Measurements from ENCODE around the gene ANKRA2. TPM values are rescaled to one million over a fixed set of nuclear protein-coding genes. Genes with fewer than 3 reads are reported as not detected.
A peak's percentile ranks its signal among the peaks of the same experiment; 100 is the strongest.

The ANKRA2 gene
- total and polyA plus RNA-seq, 9 of the 15 experiments (the other 6 are each of a cell fraction or from before 2014, with no cell fraction given), result 7.9 to 28.7 (median 12.8) TPM

GRCh38 chr5:73564675-73565074 is 764 bp downstream of the ANKRA2 start (continued):
- TF ChIP-seq, protein P1, sequence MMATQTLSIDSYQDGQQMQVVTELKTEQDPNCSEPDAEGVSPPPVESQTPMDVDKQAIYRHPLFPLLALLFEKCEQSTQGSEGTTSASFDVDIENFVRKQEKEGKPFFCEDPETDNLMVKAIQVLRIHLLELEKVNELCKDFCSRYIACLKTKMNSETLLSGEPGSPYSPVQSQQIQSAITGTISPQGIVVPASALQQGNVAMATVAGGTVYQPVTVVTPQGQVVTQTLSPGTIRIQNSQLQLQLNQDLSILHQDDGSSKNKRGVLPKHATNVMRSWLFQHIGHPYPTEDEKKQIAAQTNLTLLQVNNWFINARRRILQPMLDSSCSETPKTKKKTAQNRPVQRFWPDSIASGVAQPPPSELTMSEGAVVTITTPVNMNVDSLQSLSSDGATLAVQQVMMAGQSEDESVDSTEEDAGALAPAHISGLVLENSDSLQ (IDR thresholded peaks at IDR 0.05), result peak; percentile 16; the same call in 1 of the 2 replicates
- TF ChIP-seq SMARCE1 (IDR thresholded peaks at IDR 0.05) (peak; percentile 11; the same call in 1 of the 2 replicates), FOXM1 (IDR thresholded peaks at IDR 0.05; ENCODE audit: low read depth) (peak; percentile 66; the same call in 1 of the 2 replicates), FOXM1 (CRISPR knock-in tag; IDR thresholded peaks at IDR 0.05; ENCODE audit: low read depth) (no peak), MAFK (IDR thresholded peaks at IDR 0.05; ENCODE audit: low read length) (no peak), KLF1 (tag; IDR thresholded peaks at IDR 0.05) (no peak), NUFIP1 (IDR thresholded peaks at IDR 0.05; ENCODE audit: partially characterized antibody) (no peak), POLR2AphosphoS5 (IDR thresholded peaks at IDR 0.05; ENCODE audit: control insufficient read depth, insufficient read depth, low read depth, low read length) (peak; percentile 33; the same call in 1 of the 2 replicates), GTF2E2 (tag; IDR thresholded peaks at IDR 0.05) (0 out of 2 replicates have a peak, but pooled peaks have one; percentile 17), SMARCA4 (IDR thresholded peaks at IDR 0.05) (peak; percentile 8; the same call in 1 of the 2 replicates), HDGF (IDR thresholded peaks at IDR 0.05) (0 out of 2 replicates have a peak, but pooled peaks have one; percentile 35), ARID1B (IDR thresholded peaks at IDR 0.05) (peak; percentile 26; the same call in 1 of the 2 replicates)
- TF ChIP-seq, protein P2, sequence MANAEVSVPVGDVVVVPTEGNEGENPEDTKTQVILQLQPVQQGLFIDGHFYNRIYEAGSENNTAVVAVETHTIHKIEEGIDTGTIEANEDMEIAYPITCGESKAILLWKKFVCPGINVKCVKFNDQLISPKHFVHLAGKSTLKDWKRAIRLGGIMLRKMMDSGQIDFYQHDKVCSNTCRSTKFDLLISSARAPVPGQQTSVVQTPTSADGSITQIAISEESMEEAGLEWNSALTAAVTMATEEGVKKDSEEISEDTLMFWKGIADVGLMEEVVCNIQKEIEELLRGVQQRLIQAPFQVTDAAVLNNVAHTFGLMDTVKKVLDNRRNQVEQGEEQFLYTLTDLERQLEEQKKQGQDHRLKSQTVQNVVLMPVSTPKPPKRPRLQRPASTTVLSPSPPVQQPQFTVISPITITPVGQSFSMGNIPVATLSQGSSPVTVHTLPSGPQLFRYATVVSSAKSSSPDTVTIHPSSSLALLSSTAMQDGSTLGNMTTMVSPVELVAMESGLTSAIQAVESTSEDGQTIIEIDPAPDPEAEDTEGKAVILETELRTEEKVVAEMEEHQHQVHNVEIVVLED (CRISPR knock-in tag; IDR thresholded peaks at IDR 0.05), result no peak
